ENCODE data around the gene SEMA4B. TPM values are rescaled to one million over a fixed set of nuclear protein-coding genes. Genes with fewer than 3 reads are reported as not detected.

The SEMA4B gene
- total and polyA plus RNA-seq, 9 of the 15 experiments (the other 6 are each of a cell fraction or from before 2014, with no cell fraction given) = 1.3 to 33.6 (median 11.0) TPM

GRCh38 chr15:90233387-90234095 is 32.4 kb downstream of the SEMA4B start, which contains the start of gene CIB1 (continued):
- TF ChIP-seq HDAC1 (IDR thresholded peaks at IDR 0.05) (peak in 1 of 2 experiments; percentile 72; a peak in 2 of 4 replicates), ATF6 (CRISPR knock-in tag; IDR thresholded peaks at IDR 0.05) (peak; percentile 56; the same call in 1 of the 2 replicates), ELF1 (tag; IDR thresholded peaks at IDR 0.05) (peak; percentile 89), E2F1 (CRISPR knock-in tag; IDR thresholded peaks at IDR 0.05) (0 out of 2 replicates have a peak, but pooled peaks have one; percentile 53), TAF1 (IDR thresholded peaks at IDR 0.05; ENCODE audit: control insufficient read depth, extremely low read depth, insufficient read depth, low read length, severe bottlenecking) (peak; percentile 69), SRSF9 (IDR thresholded peaks at IDR 0.05; ENCODE audit: borderline replicate concordance, low read depth, low read length) (no peak), ZFP36 (IDR thresholded peaks at IDR 0.05; ENCODE audit: low read depth, low read length, partially characterized antibody) (peak; percentile 81), CTBP1 (IDR thresholded peaks at IDR 0.05; ENCODE audit: borderline replicate concordance) (peak; percentile 14), RFX1 (IDR thresholded peaks at IDR 0.05) (peak; percentile 90), FOXO4 (CRISPR knock-in tag; IDR thresholded peaks at IDR 0.05) (no peak), REST (IDR thresholded peaks at IDR 0.05; ENCODE audit: borderline replicate concordance) (peak; percentile 99), REST (CRISPR knock-in tag; IDR thresholded peaks at IDR 0.05; ENCODE audit: low read depth) (0 out of 2 replicates have a peak, but pooled peaks have one; percentile 15), MAX (CRISPR knock-in tag; IDR thresholded peaks at IDR 0.05) (peak; percentile 62)
